SHP77 treated with DMSO at 0.1 percent for 48 hours (cell line): Measurements from ENCODE around the gene NKX2-3.

Source experiments
- DNase-seq: peaks from one replicate; lab custom pipeline; 2025; lab: John Stamatoyannopoulos, UW

NKX2-3 gene

GRCh38 chr10:99583687-99584086 lies 50.9 kb downstream of the NKX2-3 start:
- DNase-seq: no peak
